Psoas muscle (tissue), 8 donors: ENCODE results near the gene PRRT1. TPM values are rescaled to one million over a fixed set of nuclear protein-coding genes. Genes with fewer than 3 reads are reported as not detected.

Experiments used
- ATAC-seq, 4 donors: fragments of 200-7000 bp; cut with Tn5 transposase; one replicate each; pipeline ENCODE4 v1.9.1; 2020; ENCODE audit warnings: moderate library complexity in 3 of 4, mild to moderate bottlenecking in 2 of 4
- DNase-seq, 2 donors: peaks; one replicate each; pipeline ENCODE4 v3.0.0-alpha.2; 2020
- H3K27ac ChIP-seq: fragments of 200-600 bp; one replicate; pipeline ENCODE4 v1.8.0; 2022
- H3K27me3 ChIP-seq, 3 donors: fragments of 200-600 bp in 1 of 3; one replicate each; pipeline versions ENCODE4 v1.6.1 to v1.8.0; 2013 to 2022; ENCODE audit warnings: low read length in 2 of 3, mild to moderate bottlenecking in 2 of 3, moderate library complexity in 1 of 3; ENCODE audit not compliant: insufficient read depth in 3 of 3
- H3K36me3 ChIP-seq, 2 donors: fragments of 200-600 bp in 1 of 2; one replicate each; pipeline versions ENCODE4 v1.6.1 to v1.8.0; 2013 to 2022; ENCODE audit warnings: low read depth in 1 of 2, mild to moderate bottlenecking in 1 of 2, moderate library complexity in 1 of 2; ENCODE audit not compliant: insufficient read depth in 1 of 2
- H3K4me1 ChIP-seq: fragments of 200-600 bp; one replicate; pipeline ENCODE4 v1.8.0; 2022
- H3K4me3 ChIP-seq: fragments of 200-600 bp; one replicate; pipeline ENCODE4 v1.8.0; 2022; ENCODE audit warnings: mild to moderate bottlenecking
- H3K9me3 ChIP-seq: fragments of 200-600 bp; one replicate; pipeline ENCODE4 v1.8.0; 2022
- WGBS, 3 donors: extraction: QIAGEN DNeasy Blood & Tissue Kit; methylation state at CpG; one replicate each; pipeline versions ENCODE4 v1.1.6 to v1.1.7; 2013; 5-methylcytosine and 5-hydroxymethylcytosine counted together
- intact Hi-C, 2 donors: fragments of 100-400 bp; cut with DNase I; formaldehyde crosslinking; loops; one replicate each; pipeline versions ENCODE4 v1.11.0 to v1.14.2; 2022
- polyA plus RNA-seq, 3 donors: library from polyadenylated mRNA; stranded (reverse); fragments of 200-250 nt; gene quantifications; one replicate each; pipeline ENCODE4 v1.2.3, GENCODE V29; 2013
- total RNA-seq, 4 donors: library from RNA; stranded (reverse); fragmentation: NEBNext Ultra II Directional in 2 of 4; extraction: Animal tissue kit (Norgen Biotek cat#: 25700) in 2 of 4; gene quantifications; one replicate each; pipeline versions ENCODE4 v1.2.1 to v1.2.4, GENCODE V29; 2021 to 2023
- TF ChIP-seq, protein P1 (sequence below): fragments of 200-600 bp; IDR thresholded peaks from one replicate; pipeline ENCODE4 v1.8.0; 2022; ENCODE audit warnings: antibody characterized with exemption
- donor health status: healthy with polysubstance abuse.
- donor health status: DM: no; HTN: no; CAD: no; lungs with moderate emphysema.
- donor health status: Bipolar disorder and iron deficiency.
- donor health status: healthy.
- donor health status: DM: yes; HTN: yes; CAD: no.
- donor health status: DM: no; HTN: no; CAD: no.
- donor health status: DM: no; HTN: no; CAD: no.
- donor health status: DM: yes; HTN: yes; CAD: no.

PRRT1 gene
- total and polyA plus RNA-seq, 7 donors, result 0.08 to 0.51 (median 0.22) TPM

DNA sequence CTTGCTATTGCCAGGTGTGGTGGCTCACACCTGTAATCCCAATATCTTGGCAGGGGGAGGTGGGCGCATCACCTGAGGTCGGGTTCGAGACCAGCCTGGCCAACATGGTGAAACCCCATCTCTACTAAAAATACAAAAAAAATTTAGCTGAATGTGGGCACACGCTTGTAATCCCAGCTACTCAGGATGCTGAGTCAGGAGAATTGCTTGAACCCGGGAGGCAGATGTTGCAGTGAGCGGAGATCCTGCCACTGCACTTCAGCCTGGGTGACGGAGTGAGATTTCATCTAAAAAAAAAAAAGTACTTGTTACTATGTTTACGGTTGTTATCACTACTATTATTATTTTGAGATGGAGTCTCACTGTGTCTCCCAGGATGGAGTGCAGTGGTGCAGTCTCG lies 5.2 kb upstream of the PRRT1 start:
- H3K27ac ChIP-seq, result no peak overlapping the region
- H3K9me3 ChIP-seq, result no peaks in the 10 kb centered on the region
- peaks cover 9% of the 10 kb centered on the region for H3K4me1 ChIP-seq
- peaks cover 8 to 56% of the 10 kb centered on the region in 2 donors for H3K36me3 ChIP-seq
- peaks cover 0 to 4% (median 0%) of the 10 kb centered on the region in 3 donors for H3K27me3 ChIP-seq
- 89 to 97% (median 95%) methylated on average over 9 of the region's 9 CpGs for WGBS, 3 donors
- intact Hi-C loops, result no loop called here
- DNase-seq, result no peak
- ATAC-seq, result no peak
- H3K4me3 ChIP-seq, result no peak overlapping the region
- TF ChIP-seq, protein P1, sequence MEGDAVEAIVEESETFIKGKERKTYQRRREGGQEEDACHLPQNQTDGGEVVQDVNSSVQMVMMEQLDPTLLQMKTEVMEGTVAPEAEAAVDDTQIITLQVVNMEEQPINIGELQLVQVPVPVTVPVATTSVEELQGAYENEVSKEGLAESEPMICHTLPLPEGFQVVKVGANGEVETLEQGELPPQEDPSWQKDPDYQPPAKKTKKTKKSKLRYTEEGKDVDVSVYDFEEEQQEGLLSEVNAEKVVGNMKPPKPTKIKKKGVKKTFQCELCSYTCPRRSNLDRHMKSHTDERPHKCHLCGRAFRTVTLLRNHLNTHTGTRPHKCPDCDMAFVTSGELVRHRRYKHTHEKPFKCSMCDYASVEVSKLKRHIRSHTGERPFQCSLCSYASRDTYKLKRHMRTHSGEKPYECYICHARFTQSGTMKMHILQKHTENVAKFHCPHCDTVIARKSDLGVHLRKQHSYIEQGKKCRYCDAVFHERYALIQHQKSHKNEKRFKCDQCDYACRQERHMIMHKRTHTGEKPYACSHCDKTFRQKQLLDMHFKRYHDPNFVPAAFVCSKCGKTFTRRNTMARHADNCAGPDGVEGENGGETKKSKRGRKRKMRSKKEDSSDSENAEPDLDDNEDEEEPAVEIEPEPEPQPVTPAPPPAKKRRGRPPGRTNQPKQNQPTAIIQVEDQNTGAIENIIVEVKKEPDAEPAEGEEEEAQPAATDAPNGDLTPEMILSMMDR, result no peak

DNA sequence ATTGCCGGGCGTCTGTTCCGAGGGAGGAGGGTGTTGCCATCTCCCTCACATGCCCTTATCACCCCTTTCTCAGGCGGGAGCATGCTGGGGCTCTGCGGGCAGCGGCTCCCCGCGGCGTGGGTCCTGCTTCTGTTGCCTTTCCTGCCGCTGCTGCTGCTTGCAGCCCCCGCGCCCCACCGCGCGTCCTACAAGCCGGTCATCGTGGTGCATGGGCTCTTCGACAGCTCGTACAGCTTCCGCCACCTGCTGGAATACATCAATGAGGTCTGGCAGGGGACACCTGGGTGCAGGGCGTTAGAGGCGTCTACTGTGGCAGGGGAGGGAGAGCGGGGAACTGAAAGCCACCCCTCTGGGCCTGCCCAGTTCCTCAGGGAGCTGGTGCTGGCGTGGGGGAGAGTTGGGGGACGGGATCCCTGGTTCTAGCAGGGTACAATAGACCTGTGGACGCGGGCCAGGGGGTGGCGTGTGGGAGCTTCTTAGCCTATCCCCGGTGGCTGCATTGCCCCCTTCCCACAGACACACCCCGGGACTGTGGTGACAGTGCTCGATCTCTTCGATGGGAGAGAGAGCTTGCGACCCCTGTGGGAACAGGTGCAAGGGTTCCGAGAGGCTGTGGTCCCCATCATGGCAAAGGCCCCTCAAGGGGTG lies 2.9 kb upstream of the PRRT1 start:
- H3K9me3 ChIP-seq, result no peaks in the 10 kb centered on the region
- peaks cover 9% of the 10 kb centered on the region for H3K4me1 ChIP-seq
- 3 to 5% (median 5%) methylated on average over 24 to 34 of the region's 34 CpGs for WGBS, 3 donors
- H3K27ac ChIP-seq, result peak overlapping the region; percentile 74
- H3K36me3 ChIP-seq, result peaks cover 8 to 37% of the 10 kb centered on the region in 2 donors
- peaks cover 0 to 7% (median 6%) of the 10 kb centered on the region in 3 donors for H3K27me3 ChIP-seq
- H3K4me3 ChIP-seq, result peak overlapping the region; percentile 76
- TF ChIP-seq, protein P1, result peak; percentile 44
- intact Hi-C loops, result loop anchor here (1.0 to 5.0 kb wide), 2 partner anchors 36 to 37 kb away; no protein-coding TSS in a partner anchor
- ATAC-seq (peak; percentile 81 to 90 (median 89)), DNase-seq (peak; percentile 60 to 83)

DNA sequence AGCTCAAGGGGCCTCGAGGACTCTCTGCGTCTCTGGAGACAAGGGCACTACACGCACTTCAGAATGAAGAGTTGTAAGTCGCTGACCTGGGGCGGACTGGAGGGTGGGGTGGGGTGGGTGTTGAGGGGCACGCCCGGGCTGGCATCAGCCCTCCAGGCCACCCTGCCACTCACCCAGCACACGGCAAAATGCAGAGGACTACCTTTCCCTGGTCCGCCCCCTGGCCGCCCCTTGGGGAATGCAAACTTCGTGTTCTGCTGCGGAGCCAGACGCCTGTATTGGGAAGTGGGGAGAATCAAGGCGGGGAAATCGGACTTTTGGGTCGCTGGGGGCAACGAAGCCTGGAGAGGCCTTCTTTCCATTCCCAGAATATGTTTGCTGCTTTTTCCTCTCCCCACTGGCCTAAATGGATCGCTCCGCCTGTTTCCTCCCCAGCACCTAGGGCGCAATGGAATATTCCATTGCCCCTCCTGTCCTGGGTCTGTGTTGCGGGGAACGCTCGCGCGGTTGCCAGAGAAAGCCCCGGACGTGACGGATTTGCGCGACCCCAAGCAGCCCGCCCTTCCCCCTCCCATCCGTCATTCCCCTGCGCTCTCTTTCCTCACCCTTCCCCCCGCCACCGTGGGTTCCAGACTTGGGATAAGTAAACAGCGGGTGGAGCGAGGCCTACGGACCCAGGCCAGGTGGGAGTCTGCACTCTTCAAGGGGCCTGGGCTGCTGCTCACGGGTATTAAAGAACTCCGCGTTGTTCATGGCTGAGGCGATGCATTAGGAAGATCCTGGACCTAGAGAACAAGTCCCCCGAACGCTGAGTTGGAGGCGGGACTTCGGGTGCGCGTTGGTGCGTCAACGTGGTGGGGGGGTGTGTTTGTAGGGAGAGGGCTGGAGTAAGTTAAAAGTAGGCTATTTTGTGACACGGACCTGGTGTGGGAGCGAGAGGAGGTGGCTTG lies 2.1 kb upstream of the PRRT1 start, which contains the start of gene PPT2:
Gene PPT2 (plus strand): TSS at position 578 of the 950 bp plus-strand sequence. CDS start 454 bp downstream, outside the sequence.
- H3K27me3 ChIP-seq, result peaks cover 0 to 15% (median 7%) of the 10 kb centered on the region in 3 donors
- TF ChIP-seq, protein P1, result peak; percentile 13
- intact Hi-C loops, result loop anchor here (1.0 to 5.0 kb wide), 2 partner anchors 36 to 37 kb away; no protein-coding TSS in a partner anchor
- H3K27ac ChIP-seq, result peak within 1 kb of the TSS; percentile 74
- H3K4me1 ChIP-seq, result peaks cover 9% of the 10 kb centered on the region
- peak; percentile 82 to 93 (median 89) for ATAC-seq
- peaks cover 8 to 33% of the 10 kb centered on the region in 2 donors for H3K36me3 ChIP-seq
- DNase-seq, result peak; percentile 93 to 95
- H3K4me3 ChIP-seq, result peak within 1 kb of the TSS; percentile 76
- WGBS, 3 donors, result 2 to 4% (median 2%) methylated on average over 52 of the region's 52 CpGs
- H3K9me3 ChIP-seq, result no peaks in the 10 kb centered on the region

DNA sequence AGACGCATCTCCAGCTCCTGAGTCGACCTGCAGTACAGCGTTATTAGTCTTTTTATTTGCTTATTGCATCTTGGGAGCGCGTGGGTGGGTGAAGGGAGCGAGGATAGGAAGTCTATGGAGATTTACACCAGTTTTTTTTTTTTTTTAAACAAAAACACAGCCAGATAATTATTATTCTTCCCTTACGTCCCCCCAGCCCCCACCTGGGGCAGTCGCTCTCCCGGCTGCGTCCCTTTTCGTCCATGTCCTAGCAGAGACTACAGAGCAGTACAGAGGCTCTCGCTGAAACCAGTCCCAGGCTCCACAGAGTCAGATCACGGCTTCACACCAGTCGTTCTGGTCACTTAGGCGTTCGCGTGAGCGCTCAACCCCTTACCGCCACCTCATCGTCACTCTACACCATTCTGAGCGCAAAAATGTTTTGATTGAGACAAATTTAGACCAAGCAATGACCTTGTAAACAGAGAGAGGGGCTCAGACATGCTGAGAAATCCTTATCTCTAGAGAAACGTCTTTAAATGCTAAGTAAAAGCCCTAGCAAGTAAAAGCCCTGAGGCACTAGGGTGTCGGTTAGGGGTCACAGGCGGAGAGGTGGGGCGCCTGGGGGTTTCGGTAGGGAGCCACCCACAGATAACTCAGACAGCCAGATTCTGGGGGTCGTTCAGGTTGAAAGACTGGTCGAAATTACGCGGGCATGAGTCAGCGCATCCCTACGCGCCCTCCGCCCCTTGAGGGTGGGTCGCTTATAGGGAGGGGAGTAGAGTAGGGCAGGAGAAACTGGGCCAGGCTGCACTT lies 1.2 kb upstream of the PRRT1 start:
- H3K27me3 ChIP-seq, result peaks cover 0 to 24% (median 14%) of the 10 kb centered on the region in 3 donors
- ATAC-seq (peak in 2 of 4 donors; percentile 6 to 10), DNase-seq (peak; percentile 34 to 64)
- no peaks in the 10 kb centered on the region for H3K9me3 ChIP-seq
- peak overlapping the region; percentile 74 for H3K27ac ChIP-seq
- intact Hi-C loops, result loop anchor here in 1 of 2 donors (5.0 kb wide), 1 partner anchor 36 kb away; no protein-coding TSS in a partner anchor
- H3K36me3 ChIP-seq, result peaks cover 2 to 24% of the 10 kb centered on the region in 2 donors
- 45 to 53% (median 46%) methylated on average over 35 of the region's 35 CpGs for WGBS, 3 donors
- H3K4me3 ChIP-seq, result peak overlapping the region; percentile 76
- peaks cover 9% of the 10 kb centered on the region for H3K4me1 ChIP-seq
- TF ChIP-seq, protein P1, result no peak
